ENCODE results near the gene IQSEC1. TPM values are rescaled to one million over a fixed set of nuclear protein-coding genes. Genes with fewer than 3 reads are reported as not detected.

The IQSEC1 gene
- total RNA-seq, 1 donor from 2014 or later = 29.5 TPM

GRCh38 chr3:13032206-13032605, 41.0 kb downstream of the IQSEC1 start:
- Histone ChIP-seq H3K9ac (ENCODE audit: low read length) (no peak overlapping the region), H4K20me1 (ENCODE audit: insufficient read depth, low read length) (no peaks in the 10 kb centered on the region), H3K4me3 (ENCODE audit: insufficient read depth, low read depth, low read length) (no peak overlapping the region), H2AFZ (ENCODE audit: low read depth, low read length) (no peak overlapping the region), H3K79me2 (ENCODE audit: insufficient read depth, low read length) (no peaks in the 10 kb centered on the region), H3K9me3 (ENCODE audit: insufficient read depth, low read depth, low read length) (no peaks in the 10 kb centered on the region), H3K4me2 (ENCODE audit: low read length) (no peak overlapping the region), H3K36me3 (ENCODE audit: insufficient read depth, low read length) (no peaks in the 10 kb centered on the region), H3K4me1 (ENCODE audit: insufficient read depth, low read length) (no peaks in the 10 kb centered on the region), H3K27ac (ENCODE audit: low read depth, low read length) (no peak overlapping the region), H3K27me3 (ENCODE audit: insufficient read depth, low read length) (peaks cover 6% of the 10 kb centered on the region)
- no peaks in the 10 kb centered on the region for H3K4me1 Mint-ChIP-seq (ENCODE audit: low read depth, unreplicated experiment)
- peaks cover 3% of the 10 kb centered on the region for H3K36me3 Mint-ChIP-seq (ENCODE audit: low read depth, unreplicated experiment)
- H3K27me3 Mint-ChIP-seq (ENCODE audit: low read depth, unreplicated experiment) = peaks cover 41% of the 10 kb centered on the region
- no peak overlapping the region for H3K4me3 Mint-ChIP-seq (ENCODE audit: unreplicated experiment)
- DNase-seq (ENCODE audit: low read depth) = no peak
- no peaks in the 10 kb centered on the region for H3K9me3 Mint-ChIP-seq (ENCODE audit: unreplicated experiment)
- no peak for FAIRE-seq
- no peak overlapping the region for H3K27ac Mint-ChIP-seq (ENCODE audit: unreplicated experiment)
- no peak for TF ChIP-seq EZH2 (IDR thresholded peaks at IDR 0.05; ENCODE audit: insufficient read depth, low read length)
- TF ChIP-seq CTCF (IDR thresholded peaks at IDR 0.05; ENCODE audit: insufficient read depth, low read depth, low read length) = no peak

- FAIRE-seq (no peak), DNase-seq (ENCODE audit: low read depth) (no peak)
- Histone ChIP-seq H3K9ac (ENCODE audit: low read length) (no peak overlapping the region), H4K20me1 (ENCODE audit: insufficient read depth, low read length) (no peaks in the 10 kb centered on the region), H2AFZ (ENCODE audit: low read depth, low read length) (no peak overlapping the region), H3K79me2 (ENCODE audit: insufficient read depth, low read length) (no peaks in the 10 kb centered on the region), H3K4me3 (ENCODE audit: insufficient read depth, low read depth, low read length) (no peak overlapping the region), H3K36me3 (ENCODE audit: insufficient read depth, low read length) (no peaks in the 10 kb centered on the region), H3K4me2 (ENCODE audit: low read length) (no peak overlapping the region), H3K27ac (ENCODE audit: low read depth, low read length) (no peak overlapping the region), H3K4me1 (ENCODE audit: insufficient read depth, low read length) (no peaks in the 10 kb centered on the region), H3K9me3 (ENCODE audit: insufficient read depth, low read depth, low read length) (no peaks in the 10 kb centered on the region), H3K27me3 (ENCODE audit: insufficient read depth, low read length) (peaks cover 6% of the 10 kb centered on the region)
- Mint-ChIP-seq H3K27me3 (ENCODE audit: low read depth, unreplicated experiment) (peaks cover 43% of the 10 kb centered on the region), H3K9me3 (ENCODE audit: unreplicated experiment) (no peaks in the 10 kb centered on the region), H3K4me1 (ENCODE audit: low read depth, unreplicated experiment) (no peaks in the 10 kb centered on the region), H3K4me3 (ENCODE audit: unreplicated experiment) (no peak overlapping the region), H3K36me3 (ENCODE audit: low read depth, unreplicated experiment) (peaks cover 3% of the 10 kb centered on the region), H3K27ac (ENCODE audit: unreplicated experiment) (no peak overlapping the region)
- TF ChIP-seq CTCF (IDR thresholded peaks at IDR 0.05; ENCODE audit: insufficient read depth, low read depth, low read length) (no peak), EZH2 (IDR thresholded peaks at IDR 0.05; ENCODE audit: insufficient read depth, low read length) (no peak)
Observed at GRCh38 chr3:13031621-13032020, 41.6 kb downstream of the IQSEC1 start.

- FAIRE-seq = no peak
- no peak overlapping the region for H2AFZ ChIP-seq (ENCODE audit: low read depth, low read length)
Observed at GRCh38 chr3:13030684-13031083, 42.5 kb downstream of the IQSEC1 start.

More at GRCh38 chr3:13030684-13031083, 42.5 kb downstream of the IQSEC1 start:
- Histone ChIP-seq H3K79me2 (ENCODE audit: insufficient read depth, low read length) (no peaks in the 10 kb centered on the region), H3K27ac (ENCODE audit: low read depth, low read length) (no peak overlapping the region), H3K27me3 (ENCODE audit: insufficient read depth, low read length) (peaks cover 6% of the 10 kb centered on the region), H4K20me1 (ENCODE audit: insufficient read depth, low read length) (no peaks in the 10 kb centered on the region), H3K4me3 (ENCODE audit: insufficient read depth, low read depth, low read length) (no peak overlapping the region), H3K9me3 (ENCODE audit: insufficient read depth, low read depth, low read length) (no peaks in the 10 kb centered on the region), H3K9ac (ENCODE audit: low read length) (no peak overlapping the region), H3K36me3 (ENCODE audit: insufficient read depth, low read length) (no peaks in the 10 kb centered on the region), H3K4me2 (ENCODE audit: low read length) (no peak overlapping the region), H3K4me1 (ENCODE audit: insufficient read depth, low read length) (peaks cover under 1% of the 10 kb centered on the region)
- H3K4me1 Mint-ChIP-seq (ENCODE audit: low read depth, unreplicated experiment) = no peaks in the 10 kb centered on the region
- peaks cover 3% of the 10 kb centered on the region for H3K36me3 Mint-ChIP-seq (ENCODE audit: low read depth, unreplicated experiment)
- TF ChIP-seq EZH2 (IDR thresholded peaks at IDR 0.05; ENCODE audit: insufficient read depth, low read length) (no peak), CTCF (IDR thresholded peaks at IDR 0.05; ENCODE audit: insufficient read depth, low read depth, low read length) (no peak)
- no peak overlapping the region for H3K4me3 Mint-ChIP-seq (ENCODE audit: unreplicated experiment)
- no peak overlapping the region for H3K27ac Mint-ChIP-seq (ENCODE audit: unreplicated experiment)
- no peak for DNase-seq (ENCODE audit: low read depth)
- peaks cover 44% of the 10 kb centered on the region for H3K27me3 Mint-ChIP-seq (ENCODE audit: low read depth, unreplicated experiment)
- H3K9me3 Mint-ChIP-seq (ENCODE audit: unreplicated experiment) = no peaks in the 10 kb centered on the region
